ENCODE data around the gene CYP46A1. TPM values are rescaled to one million over a fixed set of nuclear protein-coding genes. Genes with fewer than 3 reads are reported as not detected.

The CYP46A1 gene
- total RNA-seq, 4 donors from 2014 or later, result 0.13 to 4.7 (median 0.55) TPM; not detected in 1

- 70 to 78% methylated on average over 13 of the region's 13 CpGs for WGBS, 2 donors
- peak in 1 of 2 donors; percentile 79 for DNase-seq (ENCODE audit: low spot score in 2 of 2)
- TF ChIP-seq POLR2A (IDR thresholded peaks at IDR 0.05), result no peak
- no peak for TF ChIP-seq CTCF (IDR thresholded peaks at IDR 0.05)
- no peak overlapping the region for H3K4me3 ChIP-seq (ENCODE audit: low read depth, poor library complexity, severe bottlenecking)
- intact Hi-C loops (cut with DNase I; ENCODE audit: low total_unique reads), result loop anchor here (5.0 kb wide), 1 partner anchor 151 kb away; no protein-coding TSS in a partner anchor
These were observed 46.9 kb downstream of the CYP46A1 start for GRCh38 chr14:99730876-99731546.

GRCh38 chr14:99731547-99732435 is 47.7 kb downstream of the CYP46A1 start:
- intact Hi-C loops (cut with DNase I; ENCODE audit: low total_unique reads), result loop anchor here (5.0 kb wide), 1 partner anchor 151 kb away; no protein-coding TSS in a partner anchor
- DNase-seq (ENCODE audit: low spot score in 2 of 2), result peak in 1 of 2 donors; percentile 85
- no peak for TF ChIP-seq POLR2A (IDR thresholded peaks at IDR 0.05)
- no peak for TF ChIP-seq CTCF (IDR thresholded peaks at IDR 0.05)
- 81 to 82% methylated on average over 21 to 28 of the region's 32 CpGs for WGBS, 2 donors
- no peak overlapping the region for H3K4me3 ChIP-seq (ENCODE audit: low read depth, poor library complexity, severe bottlenecking)

DNA sequence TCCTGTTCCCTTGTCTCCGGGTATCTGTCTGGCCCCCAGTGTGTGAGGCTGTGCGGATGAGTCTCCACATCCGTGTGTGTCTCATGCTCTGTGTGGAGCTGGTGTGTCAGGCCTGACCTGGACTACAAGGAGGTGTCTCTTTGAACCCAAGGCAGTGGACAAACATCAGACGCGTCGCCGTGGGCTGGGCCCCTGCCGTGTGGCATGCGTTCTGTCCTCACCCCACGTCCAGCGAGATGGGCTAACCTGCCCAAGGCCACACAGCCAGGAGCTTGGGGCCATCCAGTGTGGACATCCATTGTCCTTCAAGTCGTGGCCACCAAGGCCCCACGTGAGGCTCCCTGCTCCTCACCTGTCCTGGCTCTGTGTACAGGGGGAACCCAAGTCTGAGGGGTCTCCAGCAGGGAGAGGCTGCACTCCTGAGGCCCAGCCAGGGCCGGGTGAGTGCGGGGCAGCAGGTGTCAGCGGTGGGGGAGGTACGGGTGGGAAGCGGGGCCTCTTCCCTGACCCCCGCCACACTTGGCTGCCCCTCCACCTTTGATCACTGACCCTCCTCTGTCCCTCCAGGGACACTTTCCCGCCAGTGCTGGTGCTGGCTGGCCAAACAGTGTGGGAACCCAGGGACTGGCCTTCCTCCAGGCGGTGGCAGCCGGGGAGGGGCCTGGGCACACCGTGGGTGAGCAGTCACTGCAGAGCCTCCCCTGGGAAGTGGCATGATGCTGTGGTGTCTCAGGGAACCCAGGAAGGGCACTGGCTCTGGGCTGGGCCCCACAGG is 48.5 kb downstream of the CYP46A1 start:
- 88 to 92% methylated on average over 21 to 23 of the region's 23 CpGs for WGBS, 2 donors
- intact Hi-C loops (cut with DNase I; ENCODE audit: low total_unique reads), result loop anchor here (5.0 kb wide), 1 partner anchor 150 kb away; no protein-coding TSS in a partner anchor
- no peak for TF ChIP-seq CTCF (IDR thresholded peaks at IDR 0.05)
- no peak for TF ChIP-seq POLR2A (IDR thresholded peaks at IDR 0.05)
- peak in 1 of 2 donors; percentile 73 for DNase-seq (ENCODE audit: low spot score in 2 of 2)
- no peak overlapping the region for H3K4me3 ChIP-seq (ENCODE audit: low read depth, poor library complexity, severe bottlenecking)

- DNase-seq (ENCODE audit: low spot score in 2 of 2), result peak in 1 of 2 donors; percentile 83
- no peak overlapping the region for H3K4me3 ChIP-seq (ENCODE audit: low read depth, poor library complexity, severe bottlenecking)
- TF ChIP-seq POLR2A (IDR thresholded peaks at IDR 0.05) (no peak), CTCF (IDR thresholded peaks at IDR 0.05) (no peak)
- intact Hi-C loops (cut with DNase I; ENCODE audit: low total_unique reads), result loop anchor here (5.0 kb wide), 1 partner anchor 149 kb away; no protein-coding TSS in a partner anchor
- 80 to 86% methylated on average over 6 of the region's 6 CpGs for WGBS, 2 donors
These were observed 49.1 kb downstream of the CYP46A1 start for GRCh38 chr14:99733211-99733539.
